Effector memory CD4-positive, alpha-beta T cell (primary cell): ENCODE data around the gene TRIM33.
"Not testable (repeated sequence)": the region's sequence is repeated elsewhere in the genome, so short reads cannot be mapped to it uniquely, and the experiment has no call there.

Experiments
- DNase-seq, 3 donors: peaks; one replicate each; pipeline ENCODE4 v3.0.0-alpha.2; 2020
- H3K27ac ChIP-seq: 2 replicates; pipeline ENCODE4 v1.7.0; 2013; ENCODE audit warnings: mild to moderate bottlenecking, low read length, moderate library complexity; ENCODE audit not compliant: insufficient read depth, poor library complexity, severe bottlenecking
- H3K27me3 ChIP-seq: replicated peaks from 2 replicates; pipeline ENCODE4 v1.7.0; 2013; ENCODE audit warnings: mild to moderate bottlenecking, low read length; ENCODE audit not compliant: insufficient read depth, control insufficient read depth, poor library complexity, severe bottlenecking
- H3K36me3 ChIP-seq: 2 replicates; pipeline ENCODE4 v1.7.0; 2013; ENCODE audit warnings: mild to moderate bottlenecking, low read length, moderate library complexity; ENCODE audit not compliant: control insufficient read depth, insufficient read depth
- H3K4me1 ChIP-seq: 2 replicates; pipeline ENCODE4 v1.7.0; 2013; ENCODE audit warnings: low read length, mild to moderate bottlenecking; ENCODE audit not compliant: control insufficient read depth, insufficient read depth, poor library complexity, severe bottlenecking
- H3K4me3 ChIP-seq: 2 replicates; pipeline ENCODE4 v1.7.0; 2013; ENCODE audit warnings: low read length, low read depth, mild to moderate bottlenecking; ENCODE audit not compliant: insufficient read depth, poor library complexity, severe bottlenecking
- H3K9me3 ChIP-seq: 2 replicates; pipeline ENCODE4 v1.7.0; 2013; ENCODE audit warnings: mild to moderate bottlenecking, low read length, moderate library complexity; ENCODE audit not compliant: control insufficient read depth

The TRIM33 gene

DNA sequence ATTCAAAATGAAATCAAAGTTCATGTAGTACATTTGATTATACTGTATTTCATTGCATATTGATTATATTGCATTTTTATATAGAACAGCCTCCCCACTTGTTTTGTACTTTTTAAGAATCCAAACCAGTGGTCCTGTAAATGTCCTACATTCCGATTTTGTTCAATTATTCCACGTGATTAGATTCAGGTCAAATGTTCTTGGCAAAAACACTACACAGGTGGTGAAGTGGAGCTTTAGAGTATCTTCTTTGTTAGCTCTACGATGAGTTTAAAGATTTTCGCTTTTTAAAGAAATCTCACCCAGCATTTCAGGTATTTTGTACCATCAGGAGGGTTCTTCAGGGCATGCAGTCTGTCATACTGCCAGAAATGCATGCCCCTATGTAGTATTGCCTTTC lies 120.6 kb downstream of the TRIM33 start:
- Histone ChIP-seq H3K9me3 (peaks cover 14% of the 10 kb centered on the region), H3K4me3 (no peak overlapping the region), H3K27me3 (no peaks in the 10 kb centered on the region), H3K4me1 (no peaks in the 10 kb centered on the region), H3K36me3 (peaks cover 17% of the 10 kb centered on the region), H3K27ac (no peak overlapping the region)
- DNase-seq: no peak

DNA sequence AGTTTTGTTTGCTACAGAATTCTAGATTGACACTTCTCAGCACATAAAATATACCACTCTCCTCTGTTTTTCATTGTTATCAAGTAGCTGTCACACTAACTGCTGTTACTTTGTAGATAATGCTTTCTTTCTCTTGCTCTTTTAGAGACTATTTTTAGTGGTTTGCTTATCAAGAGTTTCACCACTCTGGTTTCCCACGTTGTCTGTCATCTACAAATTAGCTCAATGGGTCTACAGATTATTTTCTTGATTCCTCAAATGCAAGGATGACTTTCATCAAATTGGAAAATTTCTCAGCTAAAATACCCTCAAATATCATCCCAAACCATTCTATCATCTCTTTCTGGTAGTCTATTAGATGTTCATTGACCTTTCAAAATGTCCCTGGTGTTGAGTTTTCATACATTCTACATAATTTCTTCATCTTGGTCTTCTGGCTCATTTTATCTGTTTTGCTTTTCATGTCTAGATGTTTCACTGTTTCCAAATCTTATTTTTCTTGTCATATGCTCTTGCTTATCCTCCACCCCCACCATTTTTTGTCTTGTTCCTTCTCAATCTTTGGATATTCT lies 122.5 kb downstream of the TRIM33 start:
- DNase-seq: no peak
- Histone ChIP-seq H3K27me3 (no peaks in the 10 kb centered on the region), H3K27ac (no peak overlapping the region), H3K4me1 (no peaks in the 10 kb centered on the region), H3K9me3 (peaks cover 26% of the 10 kb centered on the region), H3K36me3 (peaks cover 9% of the 10 kb centered on the region), H3K4me3 (no peak overlapping the region)

DNA sequence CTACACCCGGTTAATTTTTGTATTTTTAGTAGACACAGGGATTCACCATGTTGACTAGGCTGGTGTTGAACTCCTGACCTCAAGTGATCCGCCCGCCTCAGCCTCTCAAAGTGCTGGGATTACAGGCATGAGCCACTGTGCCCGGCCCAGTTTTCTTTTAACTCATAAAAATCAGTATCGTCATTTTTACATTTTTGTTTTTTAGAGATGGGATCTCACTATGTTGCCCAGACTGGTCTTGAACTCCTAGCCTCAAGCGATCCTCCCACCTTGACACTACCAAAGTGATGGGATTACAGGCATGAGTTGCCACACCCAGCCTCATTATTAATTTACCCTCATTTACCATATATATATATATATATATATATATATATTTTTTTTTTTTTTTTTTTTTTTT lies 123.4 kb downstream of the TRIM33 start:
- not testable (repeated sequence) for H3K27ac ChIP-seq, H3K36me3 ChIP-seq, H3K4me3 ChIP-seq, H3K4me1 ChIP-seq, H3K27me3 ChIP-seq, DNase-seq
- peaks cover 26% of the 10 kb centered on the region for H3K9me3 ChIP-seq

DNA sequence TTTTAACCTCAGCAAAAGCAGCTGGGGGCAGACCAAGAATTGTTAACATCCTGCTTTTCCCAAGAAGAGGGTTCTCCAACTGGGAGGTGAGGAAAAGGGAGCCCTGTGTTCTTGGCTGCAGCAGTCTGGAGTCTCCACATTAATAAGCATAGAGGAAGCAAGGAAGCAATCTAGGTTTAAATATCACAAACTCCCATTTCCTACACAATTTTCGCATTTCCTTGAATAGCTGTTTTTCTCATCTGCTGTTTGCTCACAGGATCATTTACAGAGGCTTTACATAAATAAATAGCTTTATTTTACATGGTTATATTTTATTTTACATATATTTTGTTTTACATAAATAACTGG lies 124.0 kb downstream of the TRIM33 start:
- Histone ChIP-seq H3K4me1 (no peaks in the 10 kb centered on the region), H3K27me3 (no peaks in the 10 kb centered on the region), H3K4me3 (no peak overlapping the region), H3K27ac (no peak overlapping the region), H3K9me3 (peaks cover 26% of the 10 kb centered on the region), H3K36me3 (peaks cover 2% of the 10 kb centered on the region)
- no peak for DNase-seq

DNA sequence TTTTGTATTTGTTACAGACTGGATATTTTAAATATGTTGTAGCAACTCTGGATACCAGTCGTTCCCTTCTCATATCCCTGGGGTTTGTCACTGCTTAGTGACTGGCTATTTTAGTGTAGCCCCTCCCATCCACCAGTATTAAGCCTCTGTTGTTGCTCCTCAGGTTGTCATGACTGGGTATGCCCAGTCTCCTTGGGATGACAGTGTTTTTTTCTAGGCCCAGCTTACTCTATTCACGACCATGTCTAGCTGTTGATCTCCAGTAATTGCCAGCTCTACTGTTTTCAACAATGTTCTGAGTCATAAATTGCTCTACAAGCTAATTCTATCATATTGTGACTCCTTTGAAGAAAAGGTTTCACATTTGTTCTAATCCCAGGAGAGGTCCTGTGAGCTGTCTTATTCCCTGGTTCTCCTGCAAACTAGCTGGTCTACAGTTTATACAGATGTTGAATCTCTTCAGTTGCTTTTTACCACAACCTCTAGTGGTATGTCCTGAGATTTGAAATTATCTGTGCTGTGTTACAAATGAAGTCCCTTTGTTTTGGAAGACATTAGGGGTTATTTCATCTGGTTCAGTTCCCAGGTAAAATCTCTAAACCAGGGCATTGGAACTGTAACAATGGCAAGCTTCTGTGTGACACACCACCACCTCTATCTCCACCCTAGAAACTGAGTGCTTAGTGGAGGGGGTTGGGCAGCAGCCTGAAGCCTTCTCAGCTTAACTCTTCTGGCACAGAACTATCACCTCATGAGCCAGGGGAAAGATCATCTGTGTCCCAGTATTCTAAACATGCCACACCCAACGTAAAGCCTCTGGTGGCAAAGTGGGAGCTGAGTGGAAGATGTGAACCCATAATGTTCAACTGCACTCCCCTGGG lies 124.6 kb downstream of the TRIM33 start:
- H3K4me1 ChIP-seq: no peaks in the 10 kb centered on the region
- H3K4me3 ChIP-seq: no peak overlapping the region
- peaks cover 26% of the 10 kb centered on the region for H3K9me3 ChIP-seq
- no peak for DNase-seq
- H3K27ac ChIP-seq: no peak overlapping the region
- no peaks in the 10 kb centered on the region for H3K36me3 ChIP-seq
- no peaks in the 10 kb centered on the region for H3K27me3 ChIP-seq

DNA sequence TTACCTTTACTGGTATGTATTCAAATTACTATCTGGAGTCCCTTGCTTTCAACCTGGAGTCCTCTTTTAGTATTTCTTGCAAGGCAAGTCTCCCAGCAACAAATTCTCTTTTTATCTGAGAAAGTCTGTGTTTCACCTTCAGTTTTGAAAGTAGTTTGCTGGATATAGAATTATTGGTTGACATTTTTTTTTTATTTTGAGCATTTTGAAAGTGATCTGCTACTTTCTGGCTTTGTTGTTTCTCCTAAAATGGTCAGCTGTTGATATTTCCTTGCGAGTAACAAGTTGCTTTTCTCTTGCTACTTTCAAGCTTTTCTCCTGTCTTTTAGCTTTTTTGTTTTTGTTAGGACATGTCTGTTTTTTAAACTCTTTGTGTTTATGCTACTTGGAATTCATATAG lies 126.1 kb downstream of the TRIM33 start:
- no peak overlapping the region for H3K27ac ChIP-seq
- no peaks in the 10 kb centered on the region for H3K36me3 ChIP-seq
- H3K4me3 ChIP-seq: no peak overlapping the region
- H3K27me3 ChIP-seq: no peaks in the 10 kb centered on the region
- no peaks in the 10 kb centered on the region for H3K4me1 ChIP-seq
- peaks cover 26% of the 10 kb centered on the region for H3K9me3 ChIP-seq
- no peak for DNase-seq

DNA sequence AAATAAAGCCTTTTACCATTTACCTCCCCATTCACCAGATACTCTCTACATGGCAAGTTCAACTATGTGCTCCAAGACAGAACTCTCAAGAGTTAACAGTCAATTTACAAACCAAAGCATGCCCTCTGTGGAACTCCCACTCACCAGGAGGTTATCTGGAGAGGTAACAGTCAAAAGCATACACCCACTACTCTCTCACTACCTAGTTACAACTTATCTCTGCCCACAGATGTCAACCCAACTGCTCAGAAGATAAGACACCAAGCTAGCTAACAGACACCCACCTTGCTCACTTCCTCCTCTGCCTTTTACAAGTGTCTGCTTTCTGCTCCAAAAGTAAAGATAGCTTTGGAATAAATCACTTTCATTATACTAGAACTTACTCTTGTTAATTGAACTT lies 131.0 kb downstream of the TRIM33 start:
- no peak for DNase-seq

DNA sequence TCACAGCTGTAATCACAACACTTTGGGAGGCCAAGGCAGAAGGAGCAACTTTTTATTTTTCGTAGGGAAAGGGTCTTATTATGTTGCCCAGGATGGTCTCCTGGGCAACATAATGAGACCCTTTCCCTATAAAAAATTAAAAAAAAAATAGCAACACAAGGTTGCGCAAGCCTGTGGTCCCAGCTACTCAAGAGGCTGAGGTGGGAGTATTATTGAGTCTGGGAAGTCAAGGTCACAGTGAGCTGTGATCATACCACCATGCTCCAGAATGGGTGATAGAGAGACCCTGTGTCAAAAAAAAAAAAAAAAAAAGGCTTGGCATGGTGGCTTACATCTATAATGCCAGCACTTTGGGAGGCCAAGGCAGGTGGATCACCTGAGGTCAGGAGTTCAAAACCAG lies 131.6 kb downstream of the TRIM33 start:
- no peak for DNase-seq
- Histone ChIP-seq H3K27ac (no peak overlapping the region), H3K4me1 (no peaks in the 10 kb centered on the region), H3K4me3 (no peak overlapping the region), H3K9me3 (peaks cover 8% of the 10 kb centered on the region), H3K27me3 (no peaks in the 10 kb centered on the region), H3K36me3 (no peaks in the 10 kb centered on the region)

More for the DNA sequence above, 131.0 kb downstream of the TRIM33 start:
- Histone ChIP-seq H3K36me3 (no peaks in the 10 kb centered on the region), H3K27ac (no peak overlapping the region), H3K4me1 (no peaks in the 10 kb centered on the region), H3K27me3 (no peaks in the 10 kb centered on the region), H3K4me3 (no peak overlapping the region), H3K9me3 (peaks cover 14% of the 10 kb centered on the region)

DNA sequence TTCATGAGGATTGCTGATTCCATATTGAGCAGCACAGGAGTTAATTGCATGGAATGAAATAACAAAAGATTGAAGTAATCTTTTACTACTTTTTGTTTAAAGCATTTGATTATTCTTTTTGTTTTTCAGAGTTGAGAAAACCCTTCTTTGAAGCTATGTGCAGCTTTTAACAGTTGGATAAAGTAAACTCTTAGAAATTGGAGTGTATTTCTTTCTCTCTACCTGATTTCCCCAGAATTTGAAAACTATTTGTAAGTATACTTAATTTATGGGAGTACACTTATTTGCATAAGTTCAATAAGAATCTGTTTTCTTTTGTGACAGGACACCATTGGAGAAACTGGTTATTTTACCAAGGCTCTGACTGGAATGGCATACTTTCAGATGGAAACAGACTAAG lies 133.6 kb downstream of the TRIM33 start:
- Histone ChIP-seq H3K27me3 (no peaks in the 10 kb centered on the region), H3K36me3 (no peaks in the 10 kb centered on the region), H3K9me3 (peaks cover 5% of the 10 kb centered on the region), H3K4me3 (no peak overlapping the region), H3K4me1 (no peaks in the 10 kb centered on the region), H3K27ac (no peak overlapping the region)
- no peak for DNase-seq

DNA sequence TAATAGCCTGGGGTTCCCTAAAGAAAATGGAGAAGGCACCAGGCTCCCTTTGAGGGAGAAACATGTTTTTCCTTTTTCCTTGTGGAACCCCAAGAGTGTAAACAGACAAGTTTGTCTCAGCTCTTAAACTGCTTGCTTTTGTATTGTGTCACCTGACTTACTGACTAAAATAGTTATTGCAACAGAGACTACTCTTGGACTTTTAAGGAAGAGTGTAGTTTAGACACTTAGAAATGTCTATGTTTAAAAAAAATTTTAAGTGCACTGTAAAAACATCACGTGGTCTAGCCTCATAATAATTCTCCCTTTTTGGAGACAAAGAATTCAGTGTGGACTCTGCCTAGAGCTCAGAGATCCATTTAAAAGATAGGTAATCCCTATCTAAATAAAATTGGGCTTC lies 141.1 kb downstream of the TRIM33 start:
- DNase-seq: no peak
- H3K4me3 ChIP-seq: no peak overlapping the region

More for the DNA sequence above, 141.1 kb downstream of the TRIM33 start:
- no peaks in the 10 kb centered on the region for H3K27me3 ChIP-seq
- H3K36me3 ChIP-seq: no peaks in the 10 kb centered on the region
- H3K4me1 ChIP-seq: no peaks in the 10 kb centered on the region
- H3K27ac ChIP-seq: no peak overlapping the region
- no peaks in the 10 kb centered on the region for H3K9me3 ChIP-seq
